CD4-positive, alpha-beta T cell (primary cell): ENCODE results near the gene ACSL3. TPM values are rescaled to one million over a fixed set of nuclear protein-coding genes. Genes with fewer than 3 reads are reported as not detected.

Experiments
- ATAC-seq: fragments of 200-7000 bp; cut with Tn5 transposase; one replicate; pipeline ENCODE4 v1.10.0; 2022; ENCODE audit warnings: mild to moderate bottlenecking; ENCODE audit not compliant: poor library complexity
- CTCF ChIA-PET: fragments of 350-600 bp; sonication (Branson Sonifier 250); formaldehyde crosslinking; loops from one replicate; lab custom pipeline; 2021; ENCODE audit warnings: antibody characterized with exemption, inconsistent platforms; lab: Charles Lee
- POLR2A ChIA-PET: fragments of 350-600 bp; sonication (Branson Sonifier 250); formaldehyde crosslinking; loops from one replicate; lab custom pipeline; 2021; ENCODE audit warnings: antibody characterized with exemption, inconsistent platforms; lab: Charles Lee
- DNase-seq, 14 experiments: peaks; one replicate each; pipeline ENCODE4 v3.0.0-alpha.2; 2013 to 2020; ENCODE audit warnings: mixed read lengths in 2 of 14
- H3K27ac ChIP-seq, 2 donors: one replicate each; pipeline versions ENCODE4 v1.5.1 to v1.7.0; 2013; ENCODE audit warnings: low read length in 2 of 2, low read depth in 1 of 2, mild to moderate bottlenecking in 1 of 2
- H3K27me3 ChIP-seq, 2 experiments: 1 replicate in 1 of 2; 2 replicates in 1 of 2; pipeline versions ENCODE4 v1.6.1 to v1.7.0; 2013; ENCODE audit warnings: low read length in 2 of 2, control low read depth in 1 of 2, mild to moderate bottlenecking in 1 of 2, moderate library complexity in 1 of 2; ENCODE audit not compliant: insufficient read depth in 2 of 2, control insufficient read depth in 1 of 2
- H3K36me3 ChIP-seq: one replicate; pipeline ENCODE4 v1.6.1; 2013; ENCODE audit warnings: low read length, control low read depth; ENCODE audit not compliant: insufficient read depth
- H3K4me1 ChIP-seq: one replicate; pipeline ENCODE4 v1.6.1; 2013; ENCODE audit warnings: low read length, control low read depth; ENCODE audit not compliant: insufficient read depth
- H3K4me3 ChIP-seq: one replicate; pipeline ENCODE4 v1.5.1; 2013; ENCODE audit warnings: mild to moderate bottlenecking, low read length, moderate library complexity
- H3K9me3 ChIP-seq, 2 experiments: 1 replicate in 1 of 2; 2 replicates in 1 of 2; pipeline versions ENCODE4 v1.6.1 to v1.7.0; 2013; ENCODE audit warnings: low read length in 2 of 2, mild to moderate bottlenecking in 2 of 2, control low read depth in 1 of 2, moderate library complexity in 1 of 2; ENCODE audit not compliant: control insufficient read depth in 1 of 2, insufficient read depth in 1 of 2
- H3K27ac Mint-ChIP-seq: one replicate; pipeline ENCODE4 v1.8.0; 2020; ENCODE audit warnings: mixed read lengths
- H3K27me3 Mint-ChIP-seq: one replicate; pipeline ENCODE4 v1.8.0; 2021; ENCODE audit warnings: mixed read lengths
- H3K36me3 Mint-ChIP-seq: one replicate; pipeline ENCODE4 v1.8.0; 2021; ENCODE audit warnings: low read depth, mixed read lengths
- H3K4me1 Mint-ChIP-seq: one replicate; pipeline ENCODE4 v1.8.0; 2021; ENCODE audit warnings: low read depth, mixed read lengths
- H3K4me3 Mint-ChIP-seq: one replicate; pipeline ENCODE4 v1.8.0; 2020; ENCODE audit warnings: mild to moderate bottlenecking, mixed read lengths
- H3K9me3 Mint-ChIP-seq: one replicate; pipeline ENCODE4 v1.8.0; 2020; ENCODE audit warnings: mixed read lengths
- intact Hi-C, 2 experiments: fragments of 100-400 bp; cut with DNase I in 1 of 2; cut with micrococcal nuclease in 1 of 2; formaldehyde crosslinking; loops; one replicate each; pipeline versions ENCODE4 v1.15.1 to v1.9.0; 2023 to 2025; cut with DNase I, micrococcal nuclease
- total RNA-seq, 174 experiments: library from RNA in 2 of 174; stranded (reverse) in 2 of 174; gene quantifications; one replicate each; pipeline ENCODE4 v1.2.3 and lab custom pipeline; 2021 to 2026
- TF ChIP-seq, protein P1 (sequence below): fragments of 200-600 bp; IDR thresholded peaks from one replicate; pipeline ENCODE4 v1.8.0; 2022; ENCODE audit warnings: antibody characterized with exemption, mild to moderate bottlenecking

The ACSL3 gene
- total RNA-seq, 2 experiments from 2014 or later, result 65.5 to 66.6 TPM

DNA sequence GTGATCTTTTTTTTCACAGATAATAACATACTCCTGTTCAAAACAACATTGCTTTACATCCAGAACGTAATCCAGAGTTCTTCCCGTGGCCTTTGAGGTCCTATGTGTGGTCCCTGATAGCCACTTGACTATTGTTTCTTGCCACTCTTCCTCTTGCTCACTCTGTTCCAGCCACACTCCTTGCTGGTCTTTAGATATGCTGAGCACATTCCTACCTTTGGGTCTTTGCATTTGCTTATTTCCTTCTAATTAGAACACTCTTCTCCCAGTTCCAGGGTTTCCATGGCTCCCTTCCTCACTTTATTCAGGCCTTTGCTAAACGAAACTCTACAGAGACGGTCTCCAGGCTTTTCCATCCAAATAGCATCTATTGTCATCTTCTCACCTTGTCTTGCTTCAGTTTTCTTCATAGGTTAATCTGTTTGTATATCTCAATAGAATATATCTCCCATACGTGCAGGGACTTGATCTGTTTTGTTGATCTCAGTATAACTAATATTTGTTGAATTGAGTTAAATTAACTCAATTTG lies 59.9 kb downstream of the ACSL3 start:
- TF ChIP-seq, protein P1, sequence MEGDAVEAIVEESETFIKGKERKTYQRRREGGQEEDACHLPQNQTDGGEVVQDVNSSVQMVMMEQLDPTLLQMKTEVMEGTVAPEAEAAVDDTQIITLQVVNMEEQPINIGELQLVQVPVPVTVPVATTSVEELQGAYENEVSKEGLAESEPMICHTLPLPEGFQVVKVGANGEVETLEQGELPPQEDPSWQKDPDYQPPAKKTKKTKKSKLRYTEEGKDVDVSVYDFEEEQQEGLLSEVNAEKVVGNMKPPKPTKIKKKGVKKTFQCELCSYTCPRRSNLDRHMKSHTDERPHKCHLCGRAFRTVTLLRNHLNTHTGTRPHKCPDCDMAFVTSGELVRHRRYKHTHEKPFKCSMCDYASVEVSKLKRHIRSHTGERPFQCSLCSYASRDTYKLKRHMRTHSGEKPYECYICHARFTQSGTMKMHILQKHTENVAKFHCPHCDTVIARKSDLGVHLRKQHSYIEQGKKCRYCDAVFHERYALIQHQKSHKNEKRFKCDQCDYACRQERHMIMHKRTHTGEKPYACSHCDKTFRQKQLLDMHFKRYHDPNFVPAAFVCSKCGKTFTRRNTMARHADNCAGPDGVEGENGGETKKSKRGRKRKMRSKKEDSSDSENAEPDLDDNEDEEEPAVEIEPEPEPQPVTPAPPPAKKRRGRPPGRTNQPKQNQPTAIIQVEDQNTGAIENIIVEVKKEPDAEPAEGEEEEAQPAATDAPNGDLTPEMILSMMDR, result no peak
- H3K27me3 ChIP-seq, result no peaks in the 10 kb centered on the region
- H3K9me3 ChIP-seq, result no peaks in the 10 kb centered on the region
- ChIA-PET POLR2A (no interaction called here), CTCF (no interaction called here)
- H3K9me3 Mint-ChIP-seq, result no peaks in the 10 kb centered on the region
- H3K4me3 ChIP-seq, result no peak overlapping the region
- peaks cover 56% of the 10 kb centered on the region for H3K36me3 ChIP-seq
- peaks cover 81% of the 10 kb centered on the region for H3K36me3 Mint-ChIP-seq
- intact Hi-C loops, result no loop called here
- DNase-seq (no peak), ATAC-seq (no peak)
- no peaks in the 10 kb centered on the region for H3K4me1 Mint-ChIP-seq
- H3K27ac Mint-ChIP-seq, result no peak overlapping the region
- no peak overlapping the region for H3K27ac ChIP-seq
- H3K4me3 Mint-ChIP-seq, result no peak overlapping the region
- H3K27me3 Mint-ChIP-seq, result no peaks in the 10 kb centered on the region
- no peaks in the 10 kb centered on the region for H3K4me1 ChIP-seq

DNA sequence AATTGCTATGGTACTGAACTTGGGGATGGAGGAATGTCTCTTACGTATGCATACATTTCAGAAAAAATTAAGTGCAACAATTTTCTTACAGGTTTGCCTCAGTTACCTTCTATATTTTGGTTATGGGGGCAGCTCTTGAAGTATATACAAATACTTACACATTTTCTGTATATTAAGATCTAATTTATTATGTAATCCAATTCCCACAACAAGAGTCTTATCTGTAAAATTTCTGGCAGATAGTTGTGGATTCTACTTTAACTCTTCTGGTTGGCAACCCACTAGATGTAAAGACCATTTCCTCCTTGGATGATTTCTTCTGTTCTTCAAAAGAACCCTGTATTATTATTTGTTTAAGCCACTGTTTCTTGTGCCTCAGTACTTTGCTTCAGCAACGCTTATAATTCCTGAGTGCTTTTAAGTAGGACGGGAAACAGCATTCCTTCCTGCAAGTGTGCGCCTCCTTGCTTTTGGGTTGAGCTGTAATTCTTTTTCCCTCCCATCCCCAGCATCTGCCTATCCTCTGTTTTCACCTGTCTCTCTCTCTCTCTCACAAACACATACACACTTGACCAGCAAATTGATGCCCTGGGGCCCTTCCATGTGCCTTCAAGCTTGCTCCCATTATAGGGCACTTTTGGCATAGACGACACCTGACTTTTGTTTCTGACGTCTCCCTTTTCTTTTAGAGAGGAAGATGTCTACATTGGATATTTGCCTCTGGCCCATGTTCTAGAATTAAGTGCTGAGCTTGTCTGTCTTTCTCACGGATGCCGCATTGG lies 61.4 kb downstream of the ACSL3 start:
- H3K4me1 ChIP-seq, result no peaks in the 10 kb centered on the region
- ChIA-PET POLR2A (no interaction called here), CTCF (no interaction called here)
- no peaks in the 10 kb centered on the region for H3K27me3 ChIP-seq
- no peaks in the 10 kb centered on the region for H3K9me3 Mint-ChIP-seq
- peaks cover 82% of the 10 kb centered on the region for H3K36me3 Mint-ChIP-seq
- intact Hi-C loops, result no loop called here
- no peaks in the 10 kb centered on the region for H3K27me3 Mint-ChIP-seq
- H3K4me3 Mint-ChIP-seq, result no peak overlapping the region
- H3K4me3 ChIP-seq, result no peak overlapping the region
- H3K36me3 ChIP-seq, result peaks cover 49% of the 10 kb centered on the region
- ATAC-seq (no peak), DNase-seq (no peak)
- TF ChIP-seq, protein P1, result no peak
- no peak overlapping the region for H3K27ac ChIP-seq
- H3K27ac Mint-ChIP-seq, result no peak overlapping the region
- H3K4me1 Mint-ChIP-seq, result no peaks in the 10 kb centered on the region
- H3K9me3 ChIP-seq, result no peaks in the 10 kb centered on the region

DNA sequence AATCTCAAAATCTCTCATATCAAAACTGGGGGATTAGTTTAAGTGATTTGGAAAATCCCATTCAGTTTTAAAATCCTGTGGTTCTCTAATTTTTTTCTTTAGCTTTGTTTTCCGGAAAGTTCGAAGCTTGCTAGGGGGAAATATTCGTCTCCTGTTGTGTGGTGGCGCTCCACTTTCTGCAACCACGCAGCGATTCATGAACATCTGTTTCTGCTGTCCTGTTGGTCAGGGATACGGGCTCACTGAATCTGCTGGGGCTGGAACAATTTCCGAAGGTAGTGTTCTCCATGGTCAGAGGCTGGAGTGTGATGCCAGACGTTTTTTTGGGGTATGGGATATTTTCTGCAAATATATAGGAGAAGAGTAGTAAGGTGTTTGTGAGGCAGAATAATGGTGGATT lies 66.1 kb downstream of the ACSL3 start:
- Mint-ChIP-seq H3K4me3 (no peak overlapping the region), H3K36me3 (peaks cover 81% of the 10 kb centered on the region), H3K9me3 (no peaks in the 10 kb centered on the region), H3K27ac (no peak overlapping the region), H3K27me3 (no peaks in the 10 kb centered on the region), H3K4me1 (no peaks in the 10 kb centered on the region)
- H3K4me3 ChIP-seq, result no peak overlapping the region
- ChIA-PET POLR2A (no interaction called here), CTCF (no interaction called here)
- no peak overlapping the region for H3K27ac ChIP-seq
- no peaks in the 10 kb centered on the region for H3K9me3 ChIP-seq
- TF ChIP-seq, protein P1, result no peak
- H3K27me3 ChIP-seq, result no peaks in the 10 kb centered on the region
- no peaks in the 10 kb centered on the region for H3K4me1 ChIP-seq
- DNase-seq (no peak), ATAC-seq (no peak)
- peaks cover 37% of the 10 kb centered on the region for H3K36me3 ChIP-seq
- intact Hi-C loops, result no loop called here
